HG02642 (cell line): Measurements from ENCODE around the gene XXYLT1.

ENCODE experiments used
- ATAC-seq: cut with Tn5 transposase; IDR thresholded peaks from one replicate; pipeline ENCODE4 v1.9.1; 2021; ENCODE audit warnings: mild to moderate bottlenecking; ENCODE audit not compliant: unreplicated experiment, poor library complexity

XXYLT1 gene

GRCh38 chr3:195071916-195072820, 198.8 kb downstream of the XXYLT1 start:
- no peak for ATAC-seq

DNA sequence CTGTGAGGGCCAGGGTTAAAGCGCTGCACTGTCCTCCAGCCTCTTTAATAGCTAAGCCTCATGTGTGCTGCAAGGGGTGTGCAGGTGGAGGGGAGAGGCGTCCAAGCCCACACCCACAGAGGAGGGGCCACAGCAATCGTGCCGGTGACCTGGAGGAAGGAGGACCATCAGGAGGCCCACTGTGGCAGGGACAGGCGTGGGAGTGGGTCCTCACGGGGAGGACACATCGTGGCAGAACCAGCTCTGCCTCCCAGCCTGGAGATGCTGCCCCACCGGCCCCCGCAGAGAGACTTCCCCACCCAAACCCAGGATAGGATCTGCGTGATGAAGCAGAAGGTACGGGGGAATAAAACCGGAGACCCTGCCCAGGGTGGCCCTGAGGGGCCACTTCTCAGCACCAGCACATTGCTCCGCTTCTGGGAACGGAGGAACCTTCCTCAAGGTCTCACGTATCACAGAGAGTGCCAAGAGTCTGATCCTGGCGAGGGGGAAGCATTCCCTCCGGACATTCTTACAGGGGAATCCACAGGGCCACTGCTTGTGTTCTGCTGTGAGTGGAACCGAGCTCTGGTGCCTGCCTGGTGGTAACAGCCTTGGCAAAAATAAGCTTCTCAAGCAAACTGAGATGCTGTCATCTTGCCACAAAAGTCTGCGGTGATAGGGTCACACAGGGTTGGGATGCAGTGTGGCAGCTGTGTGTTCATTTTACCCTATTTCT, 199.8 kb downstream of the XXYLT1 start:
- no peak for ATAC-seq

DNA sequence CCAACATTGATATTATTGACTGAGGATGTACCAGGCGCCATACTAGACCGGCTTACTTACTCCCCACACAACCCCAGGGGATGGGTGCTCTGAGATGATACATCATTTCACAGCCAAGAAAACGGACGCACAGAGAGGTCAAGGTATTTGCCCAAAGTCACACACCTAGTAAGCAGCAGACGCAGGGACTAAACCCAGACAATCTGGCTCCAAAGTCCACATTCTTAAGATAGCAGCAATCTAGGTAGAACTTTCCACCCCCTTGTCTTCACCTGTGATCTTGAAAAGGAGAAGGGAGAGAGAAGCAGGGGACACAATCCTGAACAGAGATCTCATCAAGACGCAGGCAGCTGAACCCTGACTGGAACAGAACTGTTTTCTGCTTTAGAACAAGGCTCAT, 200.6 kb downstream of the XXYLT1 start:
- ATAC-seq: no peak

GRCh38 chr3:195069501-195070251, 201.3 kb downstream of the XXYLT1 start:
- ATAC-seq: no peak

- no peak for ATAC-seq
Observed at GRCh38 chr3:195068084-195069080, 202.6 kb downstream of the XXYLT1 start.

DNA sequence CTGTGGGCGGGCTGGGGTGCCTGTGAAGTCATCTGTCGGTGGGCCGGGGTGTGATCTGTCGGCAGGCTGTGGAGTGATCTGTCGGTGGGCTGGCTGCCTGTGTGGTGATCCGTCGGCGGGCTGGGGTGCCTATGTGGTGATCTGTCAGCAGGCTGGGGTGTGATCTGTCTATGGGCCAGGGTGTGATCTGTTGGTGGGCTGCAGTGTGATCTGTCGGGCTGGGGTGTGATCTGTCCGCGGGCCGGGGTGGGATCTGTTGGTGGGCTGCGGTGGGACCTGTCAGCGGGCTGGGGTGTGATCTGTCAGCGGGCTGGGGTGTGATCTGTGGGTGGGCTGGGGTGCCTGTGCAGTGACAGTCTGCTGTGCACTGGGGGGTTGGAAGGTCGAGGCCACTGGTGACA, 204.5 kb downstream of the XXYLT1 start:
- no peak for ATAC-seq

- ATAC-seq: no peak
Observed at GRCh38 chr3:195065864-195066185, 205.1 kb downstream of the XXYLT1 start.

DNA sequence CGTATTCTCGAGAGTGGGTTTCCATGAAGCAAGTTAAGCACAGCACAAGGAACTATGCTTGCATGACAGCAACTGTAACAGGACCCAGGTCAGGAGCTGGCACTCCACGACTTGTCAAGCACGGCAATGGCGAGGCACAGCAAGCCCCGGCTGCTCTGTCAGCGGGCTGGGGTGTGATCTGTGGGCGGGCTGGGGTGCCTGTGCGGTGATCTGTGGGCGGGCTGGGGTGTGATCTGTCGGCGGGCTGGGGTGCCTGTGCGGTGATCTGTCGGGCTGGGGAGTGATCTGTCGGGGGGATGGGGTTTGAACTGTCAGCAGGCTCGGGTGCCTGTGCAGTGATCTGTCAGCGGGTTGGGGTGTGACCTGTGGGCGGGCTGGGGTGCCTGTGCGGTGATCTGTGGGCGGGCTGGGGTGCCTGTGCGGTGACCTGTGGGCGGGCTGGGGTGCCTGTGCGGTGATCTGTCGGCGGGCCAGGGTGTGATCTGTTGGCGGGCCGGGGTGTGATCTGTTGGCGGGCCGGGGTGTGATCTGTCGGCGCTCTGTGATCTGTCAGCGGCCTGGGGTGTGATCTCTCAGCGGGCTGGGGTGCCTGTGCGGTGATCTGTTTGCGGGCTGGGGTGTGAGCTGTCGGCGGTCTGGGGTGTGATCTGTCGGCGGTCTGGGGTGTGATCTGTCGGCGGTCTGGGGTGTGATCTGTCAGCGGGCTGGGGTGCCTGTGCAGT, 205.7 kb downstream of the XXYLT1 start:
- ATAC-seq: no peak

- ATAC-seq: no peak
Observed at GRCh38 chr3:195064300-195064931, 206.5 kb downstream of the XXYLT1 start.

GRCh38 chr3:195063581-195064193, 207.3 kb downstream of the XXYLT1 start:
- no peak for ATAC-seq

DNA sequence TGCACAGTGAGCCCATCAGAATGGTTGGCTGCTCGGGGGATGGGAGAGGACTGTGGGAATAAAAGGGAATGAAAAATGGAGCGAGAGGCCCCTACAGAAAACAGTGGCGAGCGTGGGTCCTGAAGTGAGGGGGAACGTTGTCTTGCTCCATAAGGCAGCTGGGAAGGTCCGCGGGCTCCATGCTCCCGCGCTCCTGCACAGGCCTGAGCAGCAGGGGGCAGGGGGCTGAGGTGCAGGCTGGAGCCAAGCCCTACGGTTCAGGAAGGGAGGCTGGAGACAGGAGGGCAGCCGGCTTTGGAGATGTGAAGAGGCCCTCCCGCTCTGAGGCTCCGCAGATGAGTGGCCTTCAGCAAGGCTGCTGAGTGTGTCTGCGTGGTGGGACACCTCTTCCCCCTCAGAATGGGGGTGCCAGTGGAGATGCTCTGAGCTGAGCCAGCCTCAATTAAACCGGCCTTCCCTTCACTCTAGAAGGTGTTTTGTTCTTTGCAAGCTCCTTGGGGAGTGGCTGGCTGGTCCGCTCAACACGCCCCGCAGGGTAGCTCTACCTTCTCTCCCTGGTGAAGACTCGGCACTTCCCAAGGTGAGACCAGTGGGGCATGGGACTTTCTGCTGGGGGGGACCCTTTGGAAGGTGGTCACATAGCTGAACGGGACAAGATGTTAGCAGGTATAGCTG, 208.0 kb downstream of the XXYLT1 start:
- ATAC-seq: no peak

GRCh38 chr3:195061756-195062655, 209.0 kb downstream of the XXYLT1 start:
- no peak for ATAC-seq

DNA sequence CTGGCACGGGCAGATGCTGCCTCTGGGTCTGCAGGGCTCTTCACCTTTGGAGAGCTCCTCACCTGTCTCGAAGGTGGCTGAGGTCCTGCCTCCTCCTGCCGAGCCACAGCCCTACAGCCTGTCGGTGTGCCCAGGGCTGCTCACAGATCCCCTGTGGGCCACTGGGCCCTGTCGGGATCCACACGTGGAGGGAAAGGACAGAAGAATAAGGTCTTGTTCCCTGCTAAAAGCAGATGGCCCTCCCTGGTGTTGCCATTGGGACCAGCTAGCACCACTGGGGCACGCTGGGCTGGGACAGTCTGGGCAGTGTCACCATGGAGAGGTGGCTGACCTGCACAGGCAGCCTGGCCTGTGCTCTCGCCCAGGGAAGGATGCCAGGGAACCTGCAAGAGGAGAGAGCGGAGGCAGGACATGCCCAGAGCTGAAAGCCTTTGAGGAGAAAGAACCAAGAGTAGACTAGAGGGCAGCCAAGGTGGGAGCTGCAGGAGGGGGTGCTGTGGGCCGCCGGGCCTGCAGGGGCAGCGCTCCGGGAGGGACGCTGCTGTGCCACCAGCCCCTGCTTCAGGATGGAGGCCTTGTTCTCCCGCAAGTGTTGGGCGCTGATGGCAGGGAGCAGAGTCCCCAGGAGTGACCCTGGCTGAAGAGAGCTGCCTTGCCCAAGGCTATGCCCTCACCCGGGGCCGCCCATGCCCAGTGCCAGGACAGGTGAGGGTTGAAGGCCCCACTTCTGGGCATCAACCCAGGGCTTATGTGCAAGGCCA, 210.2 kb downstream of the XXYLT1 start:
- ATAC-seq: no peak

DNA sequence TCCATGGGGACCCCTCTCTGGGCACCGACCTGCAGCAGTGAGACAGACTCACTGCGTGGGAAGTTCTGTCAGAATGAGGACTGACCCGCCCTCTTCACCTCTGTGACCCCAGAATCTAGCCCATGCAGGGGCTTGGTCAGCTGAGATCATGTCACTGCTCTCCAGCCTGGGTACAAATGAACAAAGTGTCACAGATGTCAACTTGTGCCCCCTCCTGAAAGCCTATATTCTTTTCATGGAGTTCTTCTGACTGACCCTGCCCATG, 210.8 kb downstream of the XXYLT1 start:
- ATAC-seq: no peak

GRCh38 chr3:195059471-195060216, 211.3 kb downstream of the XXYLT1 start:
- no peak for ATAC-seq

DNA sequence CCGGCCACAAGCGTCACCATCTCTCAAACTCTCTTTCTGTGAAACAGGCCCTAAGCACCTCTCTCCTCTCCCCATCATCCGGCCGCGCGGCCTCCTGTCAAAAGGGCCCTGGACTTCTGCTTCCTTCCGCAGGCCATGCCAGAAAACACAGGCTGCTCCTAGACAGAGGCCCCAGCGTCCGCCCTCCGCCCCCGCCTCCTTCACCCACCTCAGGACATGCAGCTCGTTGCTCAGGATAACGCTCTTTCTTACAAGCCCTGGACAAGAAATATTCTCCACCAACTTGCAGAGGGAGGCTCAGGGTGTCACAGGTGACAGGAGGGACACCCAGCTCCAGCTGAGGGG, 212.0 kb downstream of the XXYLT1 start:
- no peak for ATAC-seq
